GM10847 (cell line): ENCODE measurements around the gene CDK5RAP1.

ENCODE experiments used
- POLR2A ChIP-seq: IDR thresholded peaks from 2 replicates; pipeline ENCODE4 v1.6.1; 2011; ENCODE audit not compliant: insufficient read length; ENCODE audit errors: extremely low read depth

CDK5RAP1 gene

GRCh38 chr20:33433465-33434234, 32.3 kb upstream of the CDK5RAP1 start:
- TF ChIP-seq POLR2A, result no peak

- no peak for TF ChIP-seq POLR2A
Measured at GRCh38 chr20:33431797-33432381, 30.6 kb upstream of the CDK5RAP1 start.

GRCh38 chr20:33423141-33423834, 22.0 kb upstream of the CDK5RAP1 start:
- no peak for TF ChIP-seq POLR2A

- TF ChIP-seq POLR2A, result no peak
Measured at GRCh38 chr20:33419140-33419974, 18.0 kb upstream of the CDK5RAP1 start.

- no peak for TF ChIP-seq POLR2A
Measured at GRCh38 chr20:33418033-33418432, 16.7 kb upstream of the CDK5RAP1 start.

GRCh38 chr20:33415948-33416347, 14.6 kb upstream of the CDK5RAP1 start:
- no peak for TF ChIP-seq POLR2A

GRCh38 chr20:33412484-33412838, 11.1 kb upstream of the CDK5RAP1 start:
- TF ChIP-seq POLR2A, result no peak

GRCh38 chr20:33411711-33412483, 10.6 kb upstream of the CDK5RAP1 start:
- TF ChIP-seq POLR2A, result no peak

- no peak for TF ChIP-seq POLR2A
Measured at GRCh38 chr20:33411242-33411641, 9.9 kb upstream of the CDK5RAP1 start.

GRCh38 chr20:33410081-33410742, 8.9 kb upstream of the CDK5RAP1 start:
- TF ChIP-seq POLR2A, result no peak

- TF ChIP-seq POLR2A, result no peak
Measured at GRCh38 chr20:33408716-33409654, 7.7 kb upstream of the CDK5RAP1 start.

GRCh38 chr20:33408313-33408712, 7.0 kb upstream of the CDK5RAP1 start:
- TF ChIP-seq POLR2A, result no peak

GRCh38 chr20:33407796-33408195, 6.5 kb upstream of the CDK5RAP1 start:
- no peak for TF ChIP-seq POLR2A

GRCh38 chr20:33407251-33407650, 5.9 kb upstream of the CDK5RAP1 start:
- TF ChIP-seq POLR2A, result no peak

- TF ChIP-seq POLR2A, result no peak
Measured at GRCh38 chr20:33404281-33404680, 3.0 kb upstream of the CDK5RAP1 start.
